ENCODE data around the gene GMPPA. TPM values are rescaled to one million over a fixed set of nuclear protein-coding genes. Genes with fewer than 3 reads are reported as not detected.

GMPPA gene
- total and polyA plus RNA-seq, 8 donors = 16.5 to 185 (median 32.5) TPM

- Histone ChIP-seq H3K9me3 (no peaks in the 10 kb centered on the region), H3K27me3 (peaks cover 0 to 42% (median 27%) of the 10 kb centered on the region in 3 donors), H3K4me1 (peaks cover 15 to 28% (median 23%) of the 10 kb centered on the region in 4 donors), H3K27ac (no peak overlapping the region), H3K36me3 (peaks cover 0 to 35% (median 5%) of the 10 kb centered on the region in 4 donors), H3K4me3 (no peak overlapping the region)
- intact Hi-C loops (cut with DNase I; ENCODE audit: low total_unique reads) = no loop called here
- DNase-seq = no peak
- TF ChIP-seq POLR2AphosphoS5 (IDR thresholded peaks at IDR 0.05) (no peak), POLR2A (IDR thresholded peaks at IDR 0.05) (no peak), CTCF (IDR thresholded peaks at IDR 0.05) (no peak), EP300 (IDR thresholded peaks at IDR 0.05) (no peak)
- WGBS, 5 donors = 72 to 84% (median 78%) methylated on average over 12 of the region's 12 CpGs
Observed at GRCh38 chr2:219553463-219553963, 54.8 kb downstream of the GMPPA start.

- whole genome bisulfite sequencing, 5 donors = 90 to 95% (median 94%) methylated on average over 5 to 15 of the region's 15 CpGs
- H3K4me1 ChIP-seq = peaks cover 15 to 28% (median 23%) of the 10 kb centered on the region in 4 donors
- peaks cover 0 to 29% (median 5%) of the 10 kb centered on the region in 4 donors for H3K36me3 ChIP-seq
- no peak overlapping the region for H3K4me3 ChIP-seq
- H3K9me3 ChIP-seq = no peaks in the 10 kb centered on the region
- intact Hi-C loops (cut with DNase I; ENCODE audit: low total_unique reads) = no loop called here
- TF ChIP-seq POLR2A (IDR thresholded peaks at IDR 0.05) = no peak
- no peak for TF ChIP-seq EP300 (IDR thresholded peaks at IDR 0.05)
- no peak for TF ChIP-seq POLR2AphosphoS5 (IDR thresholded peaks at IDR 0.05)
- no peak for TF ChIP-seq CTCF (IDR thresholded peaks at IDR 0.05)
- no peak overlapping the region for H3K27ac ChIP-seq
- no peak for DNase-seq
- H3K27me3 ChIP-seq = peaks cover 0 to 42% (median 27%) of the 10 kb centered on the region in 3 donors
Observed at GRCh38 chr2:219554350-219554749, 55.7 kb downstream of the GMPPA start.

- no peak overlapping the region for H3K4me3 ChIP-seq
- H3K9me3 ChIP-seq = no peaks in the 10 kb centered on the region
- H3K4me1 ChIP-seq = peaks cover 15 to 35% (median 23%) of the 10 kb centered on the region in 4 donors
- TF ChIP-seq POLR2AphosphoS5 (IDR thresholded peaks at IDR 0.05) (no peak), POLR2A (IDR thresholded peaks at IDR 0.05) (no peak), EP300 (IDR thresholded peaks at IDR 0.05) (no peak), CTCF (IDR thresholded peaks at IDR 0.05) (no peak)
- 93 to 96% (median 95%) methylated on average over 20 of the region's 20 CpGs for WGBS, 5 donors
- no peak for DNase-seq
- peaks cover 0 to 34% (median 23%) of the 10 kb centered on the region in 3 donors for H3K27me3 ChIP-seq
- intact Hi-C loops (cut with DNase I; ENCODE audit: low total_unique reads) = no loop called here
- peaks cover 0 to 23% (median 3%) of the 10 kb centered on the region in 4 donors for H3K36me3 ChIP-seq
- H3K27ac ChIP-seq = no peak overlapping the region
Observed at GRCh38 chr2:219555956-219556355, 57.3 kb downstream of the GMPPA start.

- no peak for TF ChIP-seq EP300 (IDR thresholded peaks at IDR 0.05)
- no peak for TF ChIP-seq CTCF (IDR thresholded peaks at IDR 0.05)
- no peak for TF ChIP-seq POLR2AphosphoS5 (IDR thresholded peaks at IDR 0.05)
- TF ChIP-seq POLR2A (IDR thresholded peaks at IDR 0.05) = no peak
- intact Hi-C loops (cut with DNase I; ENCODE audit: low total_unique reads) = no loop called here
- no peak for DNase-seq
- peaks cover 0 to 23% (median 3%) of the 10 kb centered on the region in 4 donors for H3K36me3 ChIP-seq
- no peaks in the 10 kb centered on the region for H3K9me3 ChIP-seq
- H3K4me1 ChIP-seq = peaks cover 15 to 30% (median 21%) of the 10 kb centered on the region in 4 donors
- no peak overlapping the region for H3K27ac ChIP-seq
- H3K4me3 ChIP-seq = no peak overlapping the region
- peaks cover 0 to 29% (median 19%) of the 10 kb centered on the region in 3 donors for H3K27me3 ChIP-seq
- WGBS, 5 donors = 92 to 95% (median 92%) methylated on average over 14 to 19 of the region's 19 CpGs
Observed at GRCh38 chr2:219556413-219556812, 57.7 kb downstream of the GMPPA start.

Small RNAs within 50 kb of the gene (small RNA-seq; reads per million reads assigned to genes)
- 0 reads per million in 4 donors for gene MIR3132

Other genes starting within 250 kb of the GMPPA start
- not detected for gene TUBA4B, start 245.6 kb upstream of the GMPPA start, total RNA-seq
- gene TUBA4B, start 245.6 kb upstream of the GMPPA start, polyA plus RNA-seq = not detected
- 100 to 1,000 TPM in 1 of 5 donors, 10 to 100 TPM in 4; 18.7 to 141 (median 27.2) TPM for gene TUBA4A, start 245.0 kb upstream of the GMPPA start, total RNA-seq
- gene TUBA4A, start 245.0 kb upstream of the GMPPA start, polyA plus RNA-seq = 10 to 100 TPM; 28.9 to 68.8 (median 51.0) TPM
- 10 to 100 TPM; 24.4 to 88.8 (median 47.8) TPM for gene DNAJB2, start 219.5 kb upstream of the GMPPA start, total RNA-seq
- gene DNAJB2, start 219.5 kb upstream of the GMPPA start, polyA plus RNA-seq = 10 to 100 TPM; 62.5 to 85.8 (median 77.5) TPM
- 10 to 100 TPM in 1 of 5 donors, 1 to 10 TPM in 3, not detected in 1; 2.8 to 11.3 (median 7.4) TPM for gene PTPRN, start 189.5 kb upstream of the GMPPA start, total RNA-seq
- 1 to 10 TPM; 1.1 to 3.6 (median 1.5) TPM for gene PTPRN, start 189.5 kb upstream of the GMPPA start, polyA plus RNA-seq
- gene RESP18, start 166.1 kb upstream of the GMPPA start, total RNA-seq = not detected
- gene RESP18, start 166.1 kb upstream of the GMPPA start, polyA plus RNA-seq = not detected
- gene DNPEP, start 111.0 kb upstream of the GMPPA start, total RNA-seq = 100 to 1,000 TPM in 1 of 5 donors, 10 to 100 TPM in 4; 32.7 to 147 (median 46.4) TPM
- gene DNPEP, start 111.0 kb upstream of the GMPPA start, polyA plus RNA-seq = 100 to 1,000 TPM in 2 of 3 donors, 10 to 100 TPM in 1; 69.2 to 114 (median 105) TPM
- gene DES, start 80.5 kb upstream of the GMPPA start, total RNA-seq = 1,000 to 10,000 TPM; 1,078 to 5,539 (median 2,913) TPM
- gene DES, start 80.5 kb upstream of the GMPPA start, polyA plus RNA-seq = 100 to 1,000 TPM; 122 to 803 (median 204) TPM
- gene SPEG, start 64.0 kb upstream of the GMPPA start, total RNA-seq = 100 to 1,000 TPM in 1 of 5 donors, 10 to 100 TPM in 3, 1 to 10 TPM in 1; 7.4 to 106 (median 30.4) TPM
- 10 to 100 TPM in 1 of 3 donors, 1 to 10 TPM in 2; 9.8 to 65.1 (median 9.9) TPM for gene SPEG, start 64.0 kb upstream of the GMPPA start, polyA plus RNA-seq
- 10 to 100 TPM in 1 of 5 donors, 1 to 10 TPM in 1, not detected in 3; 2.0 to 11.0 TPM for gene ASIC4, start 15.6 kb downstream of the GMPPA start, total RNA-seq
- gene ASIC4, start 15.6 kb downstream of the GMPPA start, polyA plus RNA-seq = not detected
- 100 to 1,000 TPM in 1 of 5 donors, 10 to 100 TPM in 4; 28.0 to 119 (median 83.4) TPM for gene CHPF, start 44.9 kb downstream of the GMPPA start, total RNA-seq
- gene CHPF, start 44.9 kb downstream of the GMPPA start, polyA plus RNA-seq = 10 to 100 TPM; 10.8 to 32.9 (median 27.2) TPM
- 1 to 10 TPM in 2 of 5 donors, under 1 TPM in 1, not detected in 2; 0.92 to 7.5 (median 2.7) TPM for gene TMEM198, start 45.1 kb downstream of the GMPPA start, total RNA-seq
- 1 to 10 TPM; 1.4 to 4.7 (median 2.1) TPM for gene TMEM198, start 45.1 kb downstream of the GMPPA start, polyA plus RNA-seq
- 10 to 100 TPM; 19.8 to 55.4 (median 47.1) TPM for gene OBSL1, start 72.6 kb downstream of the GMPPA start, total RNA-seq
- 10 to 100 TPM; 30.3 to 62.1 (median 31.9) TPM for gene OBSL1, start 72.6 kb downstream of the GMPPA start, polyA plus RNA-seq
- gene INHA, start 73.4 kb downstream of the GMPPA start, total RNA-seq = 1 to 10 TPM in 1 of 5 donors, not detected in 4; 1.8 TPM
- gene INHA, start 73.4 kb downstream of the GMPPA start, polyA plus RNA-seq = under 1 TPM in 1 of 3 donors, not detected in 2; 0.63 TPM
- 10 to 100 TPM; 10.7 to 89.5 (median 17.1) TPM for gene STK11IP, start 99.0 kb downstream of the GMPPA start, total RNA-seq
- gene STK11IP, start 99.0 kb downstream of the GMPPA start, polyA plus RNA-seq = 10 to 100 TPM in 1 of 3 donors, 1 to 10 TPM in 2; 6.8 to 23.8 (median 6.9) TPM
- gene SLC4A3, start 128.7 kb downstream of the GMPPA start, total RNA-seq = 10 to 100 TPM in 1 of 5 donors, 1 to 10 TPM in 2, under 1 TPM in 1, not detected in 1; 0.58 to 22.8 (median 1.9) TPM
- 1 to 10 TPM; 1.2 to 2.5 (median 1.6) TPM for gene SLC4A3, start 128.7 kb downstream of the GMPPA start, polyA plus RNA-seq

Data from stomach (tissue), 9 donors.